ENCODE measurements around the gene ENTPD2. TPM values are rescaled to one million over a fixed set of nuclear protein-coding genes. Genes with fewer than 3 reads are reported as not detected.
"Not testable (repeated sequence)": the region's sequence is repeated elsewhere in the genome, so short reads cannot be mapped to it uniquely, and the experiment has no call there.

The ENTPD2 gene
- total RNA-seq, 1 experiment from 2014 or later, result not detected

- Histone ChIP-seq H3K4me3 (no peak overlapping the region), H3K9me3 (no peaks in the 10 kb centered on the region), H3K27me3 (no peaks in the 10 kb centered on the region), H3K36me3 (no peaks in the 10 kb centered on the region)
- no peak for DNase-seq
Observed at GRCh38 chr9:137009217-137009616, 44.6 kb downstream of the ENTPD2 start.

- H3K27me3 ChIP-seq, result no peaks in the 10 kb centered on the region
- no peak overlapping the region for H3K4me3 ChIP-seq
- DNase-seq, result no peak
- no peaks in the 10 kb centered on the region for H3K9me3 ChIP-seq
- H3K36me3 ChIP-seq, result no peaks in the 10 kb centered on the region
Observed at GRCh38 chr9:137008312-137008711, 45.5 kb downstream of the ENTPD2 start.

DNA sequence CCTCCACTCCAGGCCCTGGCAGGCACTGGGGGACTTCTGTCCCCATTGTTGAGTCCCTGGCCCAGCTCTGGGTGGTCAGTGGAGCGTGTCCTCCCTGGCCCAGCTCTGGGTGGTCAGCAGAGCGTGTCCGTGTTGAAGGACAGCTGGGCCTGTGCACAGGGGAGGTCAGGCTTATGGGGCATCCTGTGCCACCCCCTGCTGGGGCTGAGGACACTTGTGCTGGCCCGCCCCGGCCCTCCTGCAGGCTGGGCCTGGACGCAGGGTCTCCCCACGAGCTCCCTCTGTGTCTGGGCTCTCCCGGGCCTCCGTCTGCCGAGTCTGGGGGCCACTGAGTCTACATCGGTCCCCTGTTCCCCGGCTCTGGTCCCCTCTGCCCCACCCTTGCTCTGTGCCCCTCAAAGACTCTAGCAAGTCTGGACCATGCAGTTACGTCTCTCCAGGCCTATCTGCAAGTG lies 46.0 kb downstream of the ENTPD2 start:
- no peak for DNase-seq
- no peaks in the 10 kb centered on the region for H3K9me3 ChIP-seq
- no peaks in the 10 kb centered on the region for H3K36me3 ChIP-seq
- H3K27me3 ChIP-seq, result no peaks in the 10 kb centered on the region
- H3K4me3 ChIP-seq, result no peak overlapping the region

- no peak for DNase-seq
- Histone ChIP-seq H3K27me3 (no peaks in the 10 kb centered on the region), H3K36me3 (no peaks in the 10 kb centered on the region), H3K4me3 (no peak overlapping the region), H3K9me3 (no peaks in the 10 kb centered on the region)
Observed at GRCh38 chr9:137007108-137007815, 46.6 kb downstream of the ENTPD2 start.

GRCh38 chr9:137006116-137007003 lies 47.5 kb downstream of the ENTPD2 start:
- Histone ChIP-seq H3K27me3 (no peaks in the 10 kb centered on the region), H3K36me3 (no peaks in the 10 kb centered on the region), H3K9me3 (no peaks in the 10 kb centered on the region), H3K4me3 (no peak overlapping the region)
- DNase-seq, result no peak

DNA sequence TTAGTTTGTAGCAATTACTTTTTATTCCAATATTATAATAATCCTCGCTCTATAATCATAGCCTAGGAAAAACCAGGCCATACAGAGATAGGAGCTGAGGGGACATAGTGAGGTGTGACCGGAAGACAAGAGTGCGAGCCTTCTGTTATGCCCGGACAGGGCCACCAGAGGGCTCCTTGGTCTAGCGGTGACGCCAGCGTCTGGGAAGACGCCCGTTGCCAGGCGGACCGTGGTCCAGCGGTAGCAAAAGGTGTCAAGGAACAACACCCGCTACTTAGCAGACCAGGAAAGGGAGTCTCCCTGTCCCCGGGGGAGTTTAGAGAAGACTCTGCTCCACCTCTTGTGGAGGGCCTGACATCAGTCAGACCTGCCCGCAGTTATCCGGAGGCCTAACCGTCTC lies 49.6 kb downstream of the ENTPD2 start:
- H3K9me3 ChIP-seq, H3K27me3 ChIP-seq, DNase-seq, H3K36me3 ChIP-seq, H3K4me3 ChIP-seq: not testable (repeated sequence)

DNA sequence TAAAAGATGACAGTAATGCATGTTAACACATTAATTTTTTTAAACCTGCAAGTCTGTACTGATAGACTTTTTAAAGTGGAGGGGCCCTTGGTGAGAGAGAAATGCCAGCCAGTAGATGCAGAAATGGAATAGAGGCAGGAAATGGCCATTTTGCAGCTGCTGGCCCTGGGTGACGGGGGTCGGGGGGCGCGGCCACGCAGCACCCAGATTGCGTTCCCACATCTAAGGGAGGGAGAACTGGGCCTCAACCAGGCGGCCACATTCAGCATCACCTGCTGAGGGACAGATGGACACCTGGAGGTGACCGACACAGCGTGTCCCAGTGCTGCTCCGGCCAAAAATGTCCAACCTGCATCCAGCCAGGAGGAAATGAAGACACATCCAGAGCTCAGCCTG lies 51.2 kb downstream of the ENTPD2 start:
- H3K9me3 ChIP-seq, result no peaks in the 10 kb centered on the region
- no peaks in the 10 kb centered on the region for H3K27me3 ChIP-seq
- DNase-seq, result no peak
- H3K36me3 ChIP-seq, result no peaks in the 10 kb centered on the region
- H3K4me3 ChIP-seq, result no peak overlapping the region

DNA sequence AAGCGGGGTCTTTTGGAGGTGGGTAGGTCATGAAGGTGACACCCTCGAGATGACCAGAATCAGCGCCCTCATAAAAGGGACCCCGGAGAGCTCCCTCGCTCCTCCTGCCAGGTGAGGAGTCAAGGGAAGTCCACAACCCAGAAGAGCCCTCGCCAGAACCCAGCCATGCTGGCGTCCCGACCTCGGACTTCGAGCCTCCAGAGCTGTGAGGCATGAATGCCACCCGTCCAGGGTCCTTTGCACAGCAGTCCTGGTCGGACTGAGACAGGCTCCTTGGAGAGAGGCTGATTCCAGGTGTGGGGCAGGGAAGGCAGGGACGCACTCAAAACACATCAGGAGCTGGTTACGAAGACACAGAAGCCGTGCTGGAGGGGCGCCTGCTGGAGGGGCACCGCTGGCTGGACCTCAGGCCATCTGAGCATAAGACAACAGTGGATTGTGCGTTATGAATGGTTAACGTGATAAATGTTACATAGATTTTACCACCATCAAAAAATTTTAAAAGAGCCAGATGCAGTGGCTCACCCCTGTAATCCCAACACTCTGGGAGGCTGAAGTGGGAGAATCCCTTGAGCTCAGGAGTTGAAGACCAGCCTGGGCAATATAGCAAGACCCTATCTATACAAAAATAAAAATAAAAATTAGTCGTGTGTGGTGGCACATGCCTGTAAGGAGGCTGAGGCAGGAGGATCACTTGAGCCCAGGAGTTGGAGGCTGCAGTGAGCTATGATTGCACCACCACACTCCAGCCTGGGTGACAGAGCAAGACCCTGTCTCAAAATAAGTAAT lies 51.8 kb downstream of the ENTPD2 start:
- Histone ChIP-seq H3K27me3 (no peaks in the 10 kb centered on the region), H3K9me3 (no peaks in the 10 kb centered on the region), H3K4me3 (no peak overlapping the region), H3K36me3 (no peaks in the 10 kb centered on the region)
- no peak for DNase-seq

DNA sequence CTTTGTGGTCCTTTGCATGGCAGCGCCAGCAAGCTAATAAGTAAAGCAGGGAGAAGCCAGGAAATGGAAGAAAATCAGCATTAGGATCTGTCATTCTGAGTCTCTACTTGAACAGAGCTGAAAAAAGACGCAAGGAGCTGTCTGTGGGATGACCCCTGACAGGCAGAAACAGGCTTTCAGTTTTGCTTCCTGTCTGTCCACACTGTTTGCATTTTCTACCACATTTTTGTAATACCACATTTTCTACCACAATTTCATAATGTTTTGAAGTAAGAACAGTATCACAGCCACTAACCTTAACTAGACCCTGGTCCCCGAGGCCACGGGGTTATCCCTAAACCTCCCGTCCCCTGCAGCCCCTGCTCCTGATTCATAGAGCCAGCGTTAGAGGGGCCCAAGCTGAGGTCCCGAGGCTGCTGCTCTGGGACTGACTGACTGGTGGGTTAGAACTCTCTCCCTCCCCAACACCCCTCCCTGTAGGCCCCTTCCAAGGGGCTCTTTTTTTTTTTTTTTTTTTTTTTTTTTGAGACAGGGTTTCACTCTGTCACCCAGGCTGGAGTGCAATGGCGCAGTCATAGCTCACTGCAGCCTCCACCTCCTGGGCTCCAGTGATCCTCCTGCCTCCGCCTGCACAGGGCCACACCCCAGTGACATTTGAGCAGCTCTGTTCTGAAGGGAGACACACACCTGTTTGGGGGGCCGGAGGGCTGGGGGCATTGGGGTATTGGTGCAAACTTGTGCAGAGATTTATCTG lies 53.5 kb downstream of the ENTPD2 start:
- DNase-seq, result no peak
- Histone ChIP-seq H3K9me3 (no peaks in the 10 kb centered on the region), H3K4me3 (no peak overlapping the region), H3K27me3 (no peaks in the 10 kb centered on the region), H3K36me3 (no peaks in the 10 kb centered on the region)

Other genes starting within 250 kb of the ENTPD2 start
- gene RABL6, start 246.1 kb downstream of the ENTPD2 start, total RNA-seq (2014; rRNA removed; shearing (Covaris generic); ENCODE audit: low replicate concordance), result 67.4 and 101 TPM in 2 replicates
- 0.82 TPM in 1 of 2 replicates, not detected in the other for gene AJM1, start 211.6 kb downstream of the ENTPD2 start, total RNA-seq (2014; rRNA removed; shearing (Covaris generic); ENCODE audit: low replicate concordance)
- 47.1 and 74.1 TPM in 2 replicates for gene PHPT1, start 204.7 kb downstream of the ENTPD2 start, total RNA-seq (2014; rRNA removed; shearing (Covaris generic); ENCODE audit: low replicate concordance)
- 0.44 and 0.63 TPM in 2 replicates for gene MAMDC4, start 201.7 kb downstream of the ENTPD2 start, total RNA-seq (2014; rRNA removed; shearing (Covaris generic); ENCODE audit: low replicate concordance)
- gene EDF1, start 187.8 kb downstream of the ENTPD2 start, total RNA-seq (2014; rRNA removed; shearing (Covaris generic); ENCODE audit: low replicate concordance), result 402 and 494 TPM in 2 replicates
- 27.6 and 46.5 TPM in 2 replicates for gene TRAF2, start 167.5 kb downstream of the ENTPD2 start, total RNA-seq (2014; rRNA removed; shearing (Covaris generic); ENCODE audit: low replicate concordance)
- gene FBXW5, start 109.3 kb downstream of the ENTPD2 start, total RNA-seq (2014; rRNA removed; shearing (Covaris generic); ENCODE audit: low replicate concordance), result 66.3 and 88.3 TPM in 2 replicates
- not detected in 2 replicates for gene C8G, start 108.8 kb downstream of the ENTPD2 start, total RNA-seq (2014; rRNA removed; shearing (Covaris generic); ENCODE audit: low replicate concordance)
- gene LCN12, start 101.8 kb downstream of the ENTPD2 start, total RNA-seq (2014; rRNA removed; shearing (Covaris generic); ENCODE audit: low replicate concordance), result not detected in 2 replicates
- not detected in 2 replicates for gene PTGDS, start 76.6 kb downstream of the ENTPD2 start, total RNA-seq (2014; rRNA removed; shearing (Covaris generic); ENCODE audit: low replicate concordance)
- not detected in 2 replicates for gene LCNL1, start 71.1 kb downstream of the ENTPD2 start, total RNA-seq (2014; rRNA removed; shearing (Covaris generic); ENCODE audit: low replicate concordance)
- 27.5 and 63.0 TPM in 2 replicates for gene PAXX, start 61.6 kb downstream of the ENTPD2 start, total RNA-seq (2014; rRNA removed; shearing (Covaris generic); ENCODE audit: low replicate concordance)
- gene CLIC3, start 57.5 kb downstream of the ENTPD2 start, total RNA-seq (2014; rRNA removed; shearing (Covaris generic); ENCODE audit: low replicate concordance), result not detected in 2 replicates
- gene ABCA2, start 25.8 kb downstream of the ENTPD2 start, total RNA-seq (2014; rRNA removed; shearing (Covaris generic); ENCODE audit: low replicate concordance), result 10.9 and 11.7 TPM in 2 replicates
- gene FUT7, start 22.0 kb downstream of the ENTPD2 start, total RNA-seq (2014; rRNA removed; shearing (Covaris generic); ENCODE audit: low replicate concordance), result not detected in 2 replicates
- gene NPDC1, start 7.9 kb downstream of the ENTPD2 start, total RNA-seq (2014; rRNA removed; shearing (Covaris generic); ENCODE audit: low replicate concordance), result 86.9 and 253 TPM in 2 replicates
- gene SAPCD2, start 16.5 kb upstream of the ENTPD2 start, total RNA-seq (2014; rRNA removed; shearing (Covaris generic); ENCODE audit: low replicate concordance), result 20.8 and 32.5 TPM in 2 replicates
- 8.2 and 12.2 TPM in 2 replicates for gene UAP1L1, start 23.5 kb upstream of the ENTPD2 start, total RNA-seq (2014; rRNA removed; shearing (Covaris generic); ENCODE audit: low replicate concordance)
- gene MAN1B1, start 32.9 kb upstream of the ENTPD2 start, total RNA-seq (2014; rRNA removed; shearing (Covaris generic); ENCODE audit: low replicate concordance), result 77.1 and 83.1 TPM in 2 replicates
- 53.6 and 57.8 TPM in 2 replicates for gene DPP7, start 60.7 kb upstream of the ENTPD2 start, total RNA-seq (2014; rRNA removed; shearing (Covaris generic); ENCODE audit: low replicate concordance)
- not detected in 2 replicates for gene GRIN1, start 85.1 kb upstream of the ENTPD2 start, total RNA-seq (2014; rRNA removed; shearing (Covaris generic); ENCODE audit: low replicate concordance)
- gene LRRC26, start 116.0 kb upstream of the ENTPD2 start, total RNA-seq (2014; rRNA removed; shearing (Covaris generic); ENCODE audit: low replicate concordance), result not detected in 2 replicates
- gene TMEM210, start 118.0 kb upstream of the ENTPD2 start, total RNA-seq (2014; rRNA removed; shearing (Covaris generic); ENCODE audit: low replicate concordance), result not detected in 2 replicates
- 31.1 and 34.6 TPM in 2 replicates for gene ANAPC2, start 134.5 kb upstream of the ENTPD2 start, total RNA-seq (2014; rRNA removed; shearing (Covaris generic); ENCODE audit: low replicate concordance)
- 161 and 267 TPM in 2 replicates for gene SSNA1, start 134.6 kb upstream of the ENTPD2 start, total RNA-seq (2014; rRNA removed; shearing (Covaris generic); ENCODE audit: low replicate concordance)
- 6.2 and 12.0 TPM in 2 replicates for gene TPRN, start 146.7 kb upstream of the ENTPD2 start, total RNA-seq (2014; rRNA removed; shearing (Covaris generic); ENCODE audit: low replicate concordance)
- 33.5 and 61.7 TPM in 2 replicates for gene TMEM203, start 151.6 kb upstream of the ENTPD2 start, total RNA-seq (2014; rRNA removed; shearing (Covaris generic); ENCODE audit: low replicate concordance)
- 2.0 and 5.7 TPM in 2 replicates for gene NDOR1, start 151.6 kb upstream of the ENTPD2 start, total RNA-seq (2014; rRNA removed; shearing (Covaris generic); ENCODE audit: low replicate concordance)
- not detected in 2 replicates for gene RNF208, start 168.2 kb upstream of the ENTPD2 start, total RNA-seq (2014; rRNA removed; shearing (Covaris generic); ENCODE audit: low replicate concordance)
- 0.89 and 1.5 TPM in 2 replicates for gene CYSRT1, start 171.1 kb upstream of the ENTPD2 start, total RNA-seq (2014; rRNA removed; shearing (Covaris generic); ENCODE audit: low replicate concordance)
- not detected in 2 replicates for gene RNF224, start 173.4 kb upstream of the ENTPD2 start, total RNA-seq (2014; rRNA removed; shearing (Covaris generic); ENCODE audit: low replicate concordance)
- gene SLC34A3, start 176.8 kb upstream of the ENTPD2 start, total RNA-seq (2014; rRNA removed; shearing (Covaris generic); ENCODE audit: low replicate concordance), result not detected in 2 replicates
- 577 and 829 TPM in 2 replicates for gene TUBB4B, start 187.2 kb upstream of the ENTPD2 start, total RNA-seq (2014; rRNA removed; shearing (Covaris generic); ENCODE audit: low replicate concordance)
- not detected in 2 replicates for gene STPG3, start 197.2 kb upstream of the ENTPD2 start, total RNA-seq (2014; rRNA removed; shearing (Covaris generic); ENCODE audit: low replicate concordance)
- gene NELFB, start 201.3 kb upstream of the ENTPD2 start, total RNA-seq (2014; rRNA removed; shearing (Covaris generic); ENCODE audit: low replicate concordance), result 56.3 and 75.6 TPM in 2 replicates
- 2.3 and 2.9 TPM in 2 replicates for gene TOR4A, start 223.7 kb upstream of the ENTPD2 start, total RNA-seq (2014; rRNA removed; shearing (Covaris generic); ENCODE audit: low replicate concordance)
- gene NRARP, start 248.2 kb upstream of the ENTPD2 start, total RNA-seq (2014; rRNA removed; shearing (Covaris generic); ENCODE audit: low replicate concordance), result 0.16 TPM in 1 of 2 replicates, not detected in the other

All from MG63 (cell line).